Activated CD4-positive, alpha-beta T cell treated with anti-CD3 and anti-CD28 coated beads, Interleukin-2, amount 50 U/mL, for 16 hours (primary cell): ENCODE results near the gene XYLT1.

Source experiments
- DNase-seq: peaks from one replicate; pipeline ENCODE4 v3.0.0-alpha.2; 2020

XYLT1 gene

DNA sequence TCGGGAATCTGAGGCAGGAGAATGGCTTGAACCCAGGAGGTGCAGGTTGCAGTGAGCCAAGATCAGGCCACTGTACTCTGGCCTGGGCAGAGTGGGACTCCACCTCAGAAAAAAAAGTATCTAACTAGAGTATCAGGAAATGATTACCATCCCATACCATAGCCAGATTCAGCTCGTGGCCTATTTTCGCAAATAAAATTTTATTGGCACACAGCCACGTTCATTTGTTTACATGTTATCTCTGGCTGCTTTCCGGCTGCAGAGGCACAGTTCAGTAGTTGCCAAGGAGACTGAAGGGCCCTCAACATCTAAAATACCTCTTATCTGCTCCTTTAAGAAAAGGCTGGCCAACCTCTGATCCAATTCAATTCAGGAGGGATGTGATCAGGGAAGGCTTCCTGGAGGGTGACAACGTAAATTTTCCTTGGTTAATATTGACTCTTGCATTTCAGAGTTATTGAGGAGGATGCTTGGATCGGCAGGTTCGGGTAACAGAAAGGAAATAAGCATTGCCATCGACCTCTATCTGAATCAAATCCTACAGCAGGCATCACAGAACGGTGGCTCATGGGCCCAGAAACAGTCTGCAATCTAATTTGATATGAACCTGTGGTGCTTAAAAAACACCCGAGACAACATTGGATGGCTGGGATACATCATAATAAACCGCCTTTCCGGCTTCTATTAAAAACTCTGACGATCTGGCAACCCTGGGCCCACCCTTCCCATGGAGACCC, 73.8 kb downstream of the XYLT1 start:
- no peak for DNase-seq

DNA sequence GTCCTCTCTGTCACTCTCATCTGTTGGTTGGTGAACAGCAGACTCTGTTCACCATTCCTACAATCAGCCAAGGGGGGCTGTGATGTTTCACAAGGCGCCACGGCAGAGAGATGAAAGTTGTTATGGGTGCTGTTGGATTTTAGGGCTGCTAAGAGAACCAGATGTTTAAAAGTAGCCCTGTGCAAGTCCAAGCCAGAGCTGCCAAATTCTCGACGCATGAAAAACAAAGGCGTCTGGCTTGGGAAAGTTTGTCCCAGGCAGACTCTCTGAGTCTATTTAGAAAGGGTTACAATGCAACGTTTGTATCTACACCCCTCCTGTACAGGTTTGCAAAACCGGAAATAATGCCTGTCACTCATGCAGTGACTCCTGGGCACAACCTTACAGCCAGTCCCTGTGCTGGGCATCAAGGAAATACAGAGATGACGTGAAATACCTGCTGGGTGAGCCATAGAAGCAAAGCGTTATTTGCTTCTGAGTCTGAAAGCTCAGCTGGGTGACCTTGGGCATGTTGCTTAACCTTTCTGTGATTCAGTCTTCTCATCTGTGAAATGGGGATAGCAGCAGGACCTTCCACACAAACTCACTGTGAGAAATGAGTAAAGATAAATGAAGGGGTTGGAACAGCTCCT, 74.8 kb downstream of the XYLT1 start:
- DNase-seq: no peak

DNA sequence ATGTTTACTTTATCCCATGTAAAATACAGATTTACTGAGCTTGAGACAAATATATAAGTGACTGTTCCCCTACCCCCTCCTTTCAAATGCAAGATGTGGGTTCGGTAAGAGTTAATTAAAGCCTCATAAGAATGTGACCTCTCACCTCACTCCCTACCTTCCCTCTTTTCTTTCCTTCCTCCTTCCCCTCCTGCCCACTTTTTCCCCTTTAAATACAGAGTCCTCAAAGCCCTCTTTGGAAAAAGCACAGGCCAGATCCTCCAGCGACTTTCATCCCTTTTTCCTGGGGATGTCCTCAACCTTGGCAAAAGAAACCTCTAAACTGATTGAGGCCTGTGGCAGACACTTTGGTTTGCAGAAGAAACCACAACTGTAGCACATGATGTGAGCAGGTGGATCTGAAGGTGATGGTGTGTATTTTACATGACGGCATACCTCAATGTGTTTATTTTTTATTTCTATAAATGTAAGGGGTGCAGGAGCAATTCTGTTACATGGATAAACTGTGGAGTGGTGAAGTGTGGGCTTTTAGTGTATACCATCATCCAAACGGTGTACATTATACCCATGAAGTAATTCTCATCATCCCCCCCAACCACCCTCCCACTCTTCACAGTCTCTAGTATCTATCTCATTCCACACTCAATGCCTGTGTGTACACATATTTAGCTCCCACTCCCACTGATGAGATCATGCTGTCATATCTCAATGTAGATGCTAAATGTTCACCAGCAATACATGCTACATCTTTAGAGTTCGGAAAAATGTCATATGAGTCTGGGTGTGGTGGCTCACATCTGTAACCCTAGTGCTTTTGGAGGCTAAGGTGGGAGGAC, 77.7 kb downstream of the XYLT1 start:
- no peak for DNase-seq

DNA sequence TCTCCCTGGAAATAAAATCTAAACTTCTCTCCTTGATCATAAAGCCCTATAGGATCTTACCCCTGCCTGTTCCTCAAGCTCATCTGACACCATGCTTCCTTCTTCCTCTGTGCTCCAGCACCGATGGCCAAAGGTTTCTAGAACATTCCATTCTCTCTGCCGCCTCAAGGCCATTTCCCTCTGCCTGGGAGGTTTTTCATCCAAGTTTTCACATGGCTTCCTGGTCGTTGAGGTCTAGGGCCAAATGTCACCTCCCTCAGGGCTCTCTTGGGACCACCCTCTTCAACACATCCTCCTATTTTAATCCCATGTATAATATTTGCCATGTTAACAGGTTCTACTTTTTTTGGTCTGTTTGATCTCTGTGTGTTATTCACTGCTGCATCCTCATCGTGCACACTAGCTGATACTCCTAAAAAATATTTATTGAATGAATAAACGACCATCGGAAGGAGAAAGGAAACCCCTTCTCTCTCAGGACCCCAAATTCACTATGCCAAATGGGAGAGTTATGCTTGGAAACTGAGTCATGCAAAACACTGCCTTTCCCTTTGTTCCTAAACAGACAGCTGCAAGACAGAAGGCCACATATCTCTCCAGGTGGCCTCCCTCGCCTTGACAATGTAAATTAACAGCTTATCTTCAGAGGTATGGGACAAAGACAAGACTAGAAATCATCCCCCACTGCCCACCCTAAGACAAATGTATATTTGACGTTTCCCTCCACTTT, 78.5 kb downstream of the XYLT1 start:
- no peak for DNase-seq

- DNase-seq: no peak
Measured at GRCh38 chr16:17391715-17392114, 79.0 kb downstream of the XYLT1 start.

DNA sequence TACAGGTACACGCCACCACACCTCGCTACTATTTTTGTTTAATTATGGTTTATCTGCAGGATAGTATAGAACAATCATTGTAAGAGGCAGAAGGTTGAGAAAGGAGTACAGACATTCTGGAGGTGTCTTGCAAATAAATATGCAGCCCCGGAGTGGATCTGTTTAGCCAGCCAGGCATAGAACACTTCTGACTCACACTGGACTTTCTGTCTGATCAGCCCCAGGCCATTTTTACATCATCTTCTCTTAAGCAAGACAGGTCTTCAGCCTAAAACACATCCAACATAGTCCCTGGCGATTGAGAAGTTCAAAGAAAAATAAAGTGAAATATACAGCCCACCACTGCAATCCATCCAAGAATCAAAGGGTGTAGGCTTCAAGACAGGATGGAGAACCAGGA, 81.4 kb downstream of the XYLT1 start:
- DNase-seq: no peak

GRCh38 chr16:17387256-17387655, 83.5 kb downstream of the XYLT1 start:
- no peak for DNase-seq

GRCh38 chr16:17386229-17386628, 84.5 kb downstream of the XYLT1 start:
- no peak for DNase-seq

DNA sequence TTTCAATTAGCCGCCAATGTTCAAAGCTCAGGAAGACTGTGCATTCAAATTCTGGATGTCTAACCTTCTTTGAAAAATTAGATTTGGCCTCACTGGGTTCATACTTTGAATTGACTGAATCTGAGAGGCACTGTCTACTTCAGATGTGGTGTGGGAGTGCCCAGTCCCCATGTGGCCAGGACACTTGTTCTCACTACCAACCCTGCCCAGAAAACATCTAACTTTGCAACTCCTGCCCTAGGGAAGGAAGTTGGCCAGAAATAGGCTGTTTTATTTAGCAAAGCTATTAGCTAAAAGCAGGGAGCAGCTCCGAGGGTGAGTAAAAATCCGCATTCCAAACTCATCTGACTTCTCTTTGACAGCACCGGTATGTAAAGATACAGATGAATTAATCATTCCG, 86.3 kb downstream of the XYLT1 start:
- DNase-seq: no peak

DNA sequence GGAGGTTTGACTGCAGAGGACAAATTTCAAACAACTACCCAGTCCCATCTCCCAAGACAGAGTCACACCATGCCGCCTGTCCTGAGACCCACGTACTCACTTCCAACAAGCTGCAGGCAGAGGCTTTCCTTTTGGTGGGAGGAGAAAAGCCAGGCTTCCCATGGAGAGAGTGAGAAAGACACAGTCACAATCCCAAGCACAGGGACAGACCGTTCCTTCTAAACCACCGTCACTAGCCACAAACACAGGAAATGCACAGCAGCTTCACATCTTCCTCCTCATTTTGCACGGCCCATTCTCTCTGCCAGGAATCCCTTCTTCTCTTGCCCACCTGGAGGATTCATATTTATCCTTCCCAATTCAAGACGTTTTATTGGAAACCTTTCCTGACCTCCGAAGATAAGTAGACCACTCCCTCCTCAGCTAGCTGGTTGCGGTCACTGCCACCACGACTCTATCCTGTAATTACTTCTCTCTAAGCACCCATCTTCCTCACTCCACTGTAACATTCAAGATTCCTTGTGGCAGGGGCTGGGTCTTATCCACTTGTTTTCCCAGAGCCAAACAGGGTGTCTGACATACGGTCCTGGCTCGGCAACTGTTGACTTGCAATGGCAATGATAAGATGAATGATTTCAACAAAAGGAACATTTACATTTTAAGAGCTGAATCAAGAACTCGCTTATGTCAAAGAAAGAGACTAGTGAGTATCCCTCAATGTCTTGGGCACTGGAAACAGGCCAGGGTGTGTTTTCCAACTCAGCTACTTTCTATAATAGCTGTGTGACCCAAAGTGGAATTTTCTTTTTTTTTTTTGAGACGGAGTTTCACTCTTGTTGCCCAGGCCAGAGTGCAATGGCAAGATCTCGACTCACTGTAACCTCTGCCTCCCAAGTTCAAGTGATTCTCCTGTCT, 87.6 kb downstream of the XYLT1 start:
- no peak for DNase-seq

GRCh38 chr16:17382514-17382913, 88.2 kb downstream of the XYLT1 start:
- no peak for DNase-seq

DNA sequence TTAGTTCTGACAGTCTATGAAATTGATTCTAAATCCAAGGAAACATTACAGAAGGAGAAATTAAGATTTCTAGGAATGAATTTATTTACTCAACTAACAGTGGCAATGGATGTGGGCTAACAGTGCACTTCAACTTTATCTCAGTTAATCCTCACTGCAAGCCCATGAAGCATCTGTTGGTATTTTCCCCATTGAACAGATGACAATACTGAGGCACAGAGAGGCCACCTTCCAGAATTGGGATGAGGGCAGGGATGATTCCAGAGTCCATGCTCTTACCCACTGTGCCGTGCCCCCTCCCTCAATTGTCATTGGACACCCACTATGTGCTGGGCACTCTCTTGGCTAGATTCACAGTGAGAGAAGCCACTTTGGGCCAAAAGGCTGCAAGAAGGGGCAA, 89.0 kb downstream of the XYLT1 start:
- DNase-seq: no peak

DNA sequence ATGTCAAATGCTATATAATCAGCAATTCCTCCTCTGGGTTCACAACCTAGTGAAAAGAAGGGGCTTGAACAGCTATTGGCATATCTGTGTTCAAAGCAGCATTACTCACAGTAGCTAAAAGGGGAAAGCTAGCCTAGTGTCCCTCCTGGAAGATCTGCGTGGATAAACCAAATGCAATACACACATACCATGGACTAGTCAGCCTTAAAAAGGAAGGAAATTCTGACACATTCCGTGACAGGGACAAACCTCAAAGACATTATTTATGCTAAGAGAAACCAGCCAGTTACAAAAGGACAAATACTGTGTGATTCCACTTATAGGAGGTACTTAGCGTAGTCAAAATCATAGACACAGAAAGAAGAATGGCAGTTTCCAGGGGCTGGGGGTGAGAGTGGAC, 90.1 kb downstream of the XYLT1 start:
- DNase-seq: no peak

GRCh38 chr16:17379121-17379571, 91.6 kb downstream of the XYLT1 start:
- no peak for DNase-seq

DNA sequence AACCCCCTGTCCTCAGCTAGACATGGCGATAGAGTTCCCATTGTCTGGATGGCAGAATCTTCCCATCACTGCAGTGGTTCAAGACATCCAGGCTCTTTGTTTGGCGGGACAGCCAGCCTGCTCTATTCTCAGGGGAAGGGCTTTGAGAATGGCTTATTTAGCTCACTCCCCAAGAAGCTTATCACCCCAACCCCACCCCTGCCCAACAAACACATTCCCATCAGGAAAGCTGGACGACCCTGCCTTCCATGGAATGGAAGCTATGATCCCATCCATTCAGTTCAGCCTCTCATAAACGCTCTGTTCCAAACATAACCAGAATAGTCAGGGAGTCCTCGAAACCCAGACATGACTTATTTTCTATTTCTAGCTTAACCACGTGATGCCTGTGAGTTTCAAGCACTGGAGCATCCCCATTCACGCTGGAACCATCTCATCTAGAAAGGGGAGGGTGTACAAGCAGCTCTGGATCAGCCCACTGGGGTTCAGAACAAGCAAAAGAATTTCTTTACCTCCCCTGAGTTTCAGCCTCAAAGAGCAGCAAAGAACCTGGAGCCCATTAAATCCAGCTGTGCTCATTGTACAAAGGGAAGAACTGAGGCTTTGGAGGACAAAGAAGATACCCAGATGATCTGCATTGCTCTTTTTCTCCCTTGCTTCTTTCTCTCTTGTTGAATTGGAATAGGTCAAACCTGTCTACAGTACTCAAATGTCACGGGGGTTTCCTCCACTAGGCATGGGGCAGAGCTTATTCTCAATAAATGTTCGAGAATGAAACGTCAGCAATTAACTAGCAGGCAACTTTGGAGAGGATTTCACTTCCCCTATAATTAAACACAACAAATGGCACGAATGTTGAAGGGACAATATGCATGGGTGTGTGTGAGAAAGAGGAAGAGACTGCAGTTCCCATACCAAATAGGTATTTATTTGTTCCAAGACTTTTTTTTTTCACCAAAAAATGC, 93.1 kb downstream of the XYLT1 start:
- DNase-seq: no peak

GRCh38 chr16:17375461-17376304, 95.1 kb downstream of the XYLT1 start:
- no peak for DNase-seq

DNA sequence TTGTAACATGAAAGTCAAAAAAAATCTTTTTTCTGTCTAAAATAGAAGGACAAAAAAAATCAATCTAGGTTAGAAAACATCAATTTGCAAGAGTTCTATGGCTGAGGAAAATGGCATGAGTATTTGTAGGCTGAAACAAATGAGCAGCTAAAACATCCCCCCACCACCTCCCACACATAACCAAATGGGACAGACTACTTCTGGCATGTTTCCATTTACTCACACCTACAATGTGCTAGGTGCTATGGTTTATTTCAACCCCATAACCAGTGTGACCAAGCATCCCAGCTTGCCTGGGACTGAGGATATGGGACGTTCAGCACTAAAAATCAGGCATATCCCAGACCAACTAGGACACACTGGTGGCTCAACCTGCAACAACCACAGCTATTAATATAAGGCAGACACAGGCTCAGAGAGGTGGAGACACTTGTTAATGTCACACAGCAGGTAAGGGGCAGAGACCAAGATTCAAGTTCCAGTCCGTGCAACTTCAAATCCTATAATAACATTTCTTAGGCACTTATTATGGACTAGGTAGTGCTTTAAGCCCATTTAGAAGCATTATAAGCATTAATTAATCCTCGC, 96.0 kb downstream of the XYLT1 start:
- DNase-seq: no peak

DNA sequence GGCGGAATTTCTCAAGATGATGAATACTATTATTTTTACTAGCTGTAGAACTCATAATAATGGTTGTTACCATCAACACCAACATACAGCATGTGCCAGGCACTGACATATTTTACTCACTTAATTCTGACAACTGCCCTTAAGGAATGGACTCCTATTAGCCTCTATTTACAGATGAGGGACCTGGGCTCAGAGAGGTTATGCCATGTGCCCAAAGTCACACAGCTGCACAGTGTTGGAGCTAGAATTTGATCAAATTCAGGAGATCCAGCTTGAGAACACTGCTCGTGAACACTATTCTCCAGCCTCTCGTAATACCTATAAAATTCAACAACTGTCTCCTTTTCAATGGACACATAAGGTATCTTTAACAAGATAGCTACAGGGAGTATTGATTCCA, 97.2 kb downstream of the XYLT1 start:
- no peak for DNase-seq

GRCh38 chr16:17372386-17372785, 98.4 kb downstream of the XYLT1 start:
- no peak for DNase-seq
